Hepatocyte (in vitro differentiated cells): ENCODE measurements around the gene SETD6. TPM values are rescaled to one million over a fixed set of nuclear protein-coding genes. Genes with fewer than 3 reads are reported as not detected.

Experiments
- DNase-seq: peaks from one replicate; pipeline ENCODE4 v3.0.0-alpha.2; 2016; ENCODE audit warnings: low spot score
- H2AFZ ChIP-seq: fragments of 200-600 bp; sonication (generic); 2 replicates; pipeline ENCODE4 v1.6.0; 2016; ENCODE audit warnings: antibody characterized with exemption, mild to moderate bottlenecking
- H3K27ac ChIP-seq: fragments of 200-600 bp; sonication (generic); 2 replicates; pipeline ENCODE4 v1.5.1; 2016; ENCODE audit warnings: mild to moderate bottlenecking
- H3K27me3 ChIP-seq: fragments of 200-600 bp; sonication (generic); 2 replicates; pipeline ENCODE4 v1.6.1; 2016
- H3K36me3 ChIP-seq: fragments of 200-600 bp; sonication (generic); replicated peaks from 2 replicates; pipeline ENCODE4 v1.5.1; 2016; ENCODE audit warnings: low read depth; ENCODE audit not compliant: insufficient read depth
- H3K4me1 ChIP-seq: fragments of 200-600 bp; sonication (generic); 2 replicates; pipeline ENCODE4 v1.5.1; 2016; ENCODE audit warnings: mild to moderate bottlenecking, moderate library complexity; ENCODE audit not compliant: insufficient read depth
- H3K4me2 ChIP-seq: fragments of 200-600 bp; sonication (generic); 2 replicates; pipeline ENCODE4 v1.6.0; 2016
- H3K4me3 ChIP-seq: fragments of 200-600 bp; sonication (generic); 2 replicates; pipeline ENCODE4 v1.5.1; 2016; ENCODE audit warnings: mild to moderate bottlenecking
- H3K79me2 ChIP-seq: fragments of 200-600 bp; sonication (generic); 2 replicates; pipeline ENCODE4 v1.6.0; 2017; ENCODE audit warnings: mild to moderate bottlenecking
- H3K9me2 ChIP-seq: fragments of 200-600 bp; sonication (generic); replicated peaks from 2 replicates; pipeline ENCODE4 v1.6.0; 2017; ENCODE audit warnings: mild to moderate bottlenecking; ENCODE audit not compliant: insufficient read depth
- H3K9me3 ChIP-seq: fragments of 200-600 bp; sonication (generic); 2 replicates; pipeline ENCODE4 v1.5.1; 2016; ENCODE audit warnings: low read depth, mild to moderate bottlenecking
- H4K20me1 ChIP-seq: fragments of 200-600 bp; sonication (generic); 2 replicates; pipeline ENCODE4 v1.6.0; 2016; ENCODE audit warnings: mild to moderate bottlenecking; ENCODE audit not compliant: insufficient read depth, poor library complexity, severe bottlenecking
- EZH2 ChIP-seq: fragments of 200-600 bp; sonication (generic); IDR thresholded peaks from 2 replicates; pipeline ENCODE4 v1.6.1; 2016; ENCODE audit warnings: antibody characterized with exemption, mild to moderate bottlenecking, borderline replicate concordance
- EZH2phosphoT487 ChIP-seq: fragments of 200-600 bp; sonication (generic); IDR thresholded peaks from one replicate; pipeline ENCODE4 v1.6.1; 2018; ENCODE audit warnings: antibody characterized with exemption, mild to moderate bottlenecking, low read depth, moderate library complexity; ENCODE audit not compliant: unreplicated experiment, severe bottlenecking
- WGBS: methylation state at CpG from one replicate; pipeline ENCODE4 v1.1.6; 2016; ENCODE audit warnings: low lambda C conversion rate; ENCODE audit errors: missing lambda C conversion rate; 5-methylcytosine and 5-hydroxymethylcytosine counted together
- polyA plus RNA-seq: library from polyadenylated mRNA; unstranded; fragments of >200 nt; fragmentation: Nextera tagmentation; extraction: Ambion mirVana; gene quantifications from 2 replicates; pipeline ENCODE4 v1.2.1, GENCODE V29; 2016
- total RNA-seq: library from RNA; depleted of rRNA; stranded (reverse); fragments of >200 nt; gene quantifications from 2 replicates; pipeline ENCODE4 v1.2.3, GENCODE V29; 2014
- TF ChIP-seq, protein P1 (sequence below): fragments of 200-600 bp; sonication (generic); IDR thresholded peaks from 2 replicates; pipeline ENCODE4 v1.5.1; 2016; ENCODE audit warnings: antibody characterized with exemption, mild to moderate bottlenecking; ENCODE audit not compliant: poor library complexity

SETD6 gene
- total and polyA plus RNA-seq, 2 experiments from 2014 or later: 9.7 to 11.4 TPM

GRCh38 chr16:58530179-58530578 lies 14.9 kb downstream of the SETD6 start:
- WGBS: 91% methylated on average over 5 of the region's 5 CpGs
- Histone ChIP-seq H3K4me2 (no peak overlapping the region), H3K27me3 (no peaks in the 10 kb centered on the region), H3K4me1 (no peaks in the 10 kb centered on the region), H4K20me1 (no peaks in the 10 kb centered on the region), H3K4me3 (no peak overlapping the region), H3K9me3 (no peaks in the 10 kb centered on the region), H3K27ac (no peak overlapping the region), H2AFZ (no peak overlapping the region), H3K79me2 (peaks cover 15% of the 10 kb centered on the region), H3K36me3 (peaks cover 15% of the 10 kb centered on the region), H3K9me2 (no peaks in the 10 kb centered on the region)
- DNase-seq: no peak
- TF ChIP-seq EZH2phosphoT487 (no peak), EZH2 (no peak)
- TF ChIP-seq, protein P1, sequence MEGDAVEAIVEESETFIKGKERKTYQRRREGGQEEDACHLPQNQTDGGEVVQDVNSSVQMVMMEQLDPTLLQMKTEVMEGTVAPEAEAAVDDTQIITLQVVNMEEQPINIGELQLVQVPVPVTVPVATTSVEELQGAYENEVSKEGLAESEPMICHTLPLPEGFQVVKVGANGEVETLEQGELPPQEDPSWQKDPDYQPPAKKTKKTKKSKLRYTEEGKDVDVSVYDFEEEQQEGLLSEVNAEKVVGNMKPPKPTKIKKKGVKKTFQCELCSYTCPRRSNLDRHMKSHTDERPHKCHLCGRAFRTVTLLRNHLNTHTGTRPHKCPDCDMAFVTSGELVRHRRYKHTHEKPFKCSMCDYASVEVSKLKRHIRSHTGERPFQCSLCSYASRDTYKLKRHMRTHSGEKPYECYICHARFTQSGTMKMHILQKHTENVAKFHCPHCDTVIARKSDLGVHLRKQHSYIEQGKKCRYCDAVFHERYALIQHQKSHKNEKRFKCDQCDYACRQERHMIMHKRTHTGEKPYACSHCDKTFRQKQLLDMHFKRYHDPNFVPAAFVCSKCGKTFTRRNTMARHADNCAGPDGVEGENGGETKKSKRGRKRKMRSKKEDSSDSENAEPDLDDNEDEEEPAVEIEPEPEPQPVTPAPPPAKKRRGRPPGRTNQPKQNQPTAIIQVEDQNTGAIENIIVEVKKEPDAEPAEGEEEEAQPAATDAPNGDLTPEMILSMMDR: no peak

DNA sequence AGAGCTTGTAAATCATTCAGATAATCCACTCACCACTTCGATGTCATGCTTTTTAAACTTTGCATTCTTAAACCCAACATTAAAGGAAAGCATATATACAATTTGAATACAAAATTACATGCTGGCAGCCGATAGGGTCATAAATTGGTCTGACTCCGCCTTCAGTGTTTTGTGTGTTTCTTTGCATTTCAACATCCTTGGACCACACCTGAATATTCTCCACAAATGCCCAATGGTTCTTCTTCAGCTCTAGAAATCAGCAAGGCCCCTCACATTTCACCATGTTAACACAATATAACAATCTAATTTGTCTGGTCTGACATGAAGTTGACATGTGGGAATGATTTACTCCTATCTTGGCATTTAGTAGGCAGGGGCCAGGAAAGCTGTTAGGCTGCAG lies 17.1 kb downstream of the SETD6 start:
- TF ChIP-seq, protein P1: no peak
- no peak for TF ChIP-seq EZH2
- no peak for TF ChIP-seq EZH2phosphoT487
- Histone ChIP-seq H3K79me2 (peaks cover 10% of the 10 kb centered on the region), H3K4me1 (no peaks in the 10 kb centered on the region), H2AFZ (no peak overlapping the region), H3K36me3 (peaks cover 11% of the 10 kb centered on the region), H3K27ac (no peak overlapping the region), H3K4me2 (no peak overlapping the region), H3K27me3 (no peaks in the 10 kb centered on the region), H3K9me2 (no peaks in the 10 kb centered on the region), H4K20me1 (no peaks in the 10 kb centered on the region), H3K4me3 (no peak overlapping the region), H3K9me3 (no peaks in the 10 kb centered on the region)
- DNase-seq: no peak
- WGBS: 96% methylated on average over 3 of the region's 3 CpGs

- H3K36me3 ChIP-seq: peaks cover 7% of the 10 kb centered on the region
- H4K20me1 ChIP-seq: no peaks in the 10 kb centered on the region
- no peaks in the 10 kb centered on the region for H3K9me3 ChIP-seq
- no peaks in the 10 kb centered on the region for H3K4me1 ChIP-seq
- peak; percentile 11 for DNase-seq
- H3K27ac ChIP-seq: no peak overlapping the region
- TF ChIP-seq EZH2phosphoT487 (no peak), EZH2 (no peak)
- TF ChIP-seq, protein P1: no peak
- no peak overlapping the region for H3K4me2 ChIP-seq
- H3K79me2 ChIP-seq: peaks cover 3% of the 10 kb centered on the region
- no peak overlapping the region for H3K4me3 ChIP-seq
- H3K9me2 ChIP-seq: no peaks in the 10 kb centered on the region
- H3K27me3 ChIP-seq: no peaks in the 10 kb centered on the region
- H2AFZ ChIP-seq: no peak overlapping the region
- WGBS: 95% methylated on average over 14 of the region's 14 CpGs
These were observed 18.6 kb downstream of the SETD6 start for GRCh38 chr16:58533751-58534470.
